HCT116 (cell line): ENCODE results near the gene CELA2A. TPM values are rescaled to one million over a fixed set of nuclear protein-coding genes. Genes with fewer than 3 reads are reported as not detected.

Experiments
- ATAC-seq: fragments of 200-7000 bp; cut with Tn5 transposase; 2 replicates; pipeline ENCODE4 v1.9.1; 2020; ENCODE audit warnings: mild to moderate bottlenecking, moderate library complexity
- BruUV-seq: library from RNA; stranded (reverse); fragments of 400-500 nt; replicated peaks from 2 replicates; lab custom pipeline; 2021; lab: Mats Ljungman, UMichigan
- CTCF ChIA-PET: fragments of 300-600 bp; sonication (Branson Sonifier 250); formaldehyde crosslinking; loops from one replicate; lab custom pipeline; 2021; ENCODE audit warnings: antibody characterized with exemption; lab: Charles Lee
- POLR2A ChIA-PET: fragments of 300-600, 350-600 bp; sonication (Branson Sonifier 250); formaldehyde crosslinking; loops from one replicate; lab custom pipeline; 2021; ENCODE audit warnings: antibody characterized with exemption; lab: Charles Lee
- RAD21 ChIA-PET, 2 experiments: fragments of 300-600 bp; sonication (Branson Sonifier 250); formaldehyde crosslinking; loops; one replicate each; lab custom pipeline; 2023; ENCODE audit warnings: low total read pairs in 2 of 2; ENCODE audit not compliant: uncharacterized antibody in 2 of 2, unreplicated experiment in 2 of 2, low non-redundant PET in 1 of 2; lab: Charles Lee
- DNase-seq: peaks from one replicate; pipeline ENCODE4 v3.0.0-alpha.2; 2010; ENCODE audit warnings: low read depth, low spot score
- H2AFZ ChIP-seq: fragments of 200-600 bp; shearing (Covaris generic), sonication (generic); 2 replicates; pipeline ENCODE4 v1.6.1; 2017; ENCODE audit warnings: low read depth, mixed run types, mixed read lengths, antibody characterized with exemption, low read length; ENCODE audit not compliant: poor library complexity, severe bottlenecking
- H3K27ac ChIP-seq: 2 replicates; pipeline ENCODE4 v1.5.1; 2012; ENCODE audit warnings: low read depth, low read length
- H3K27me3 ChIP-seq: fragments of 200-600 bp; sonication (generic); 2 replicates; pipeline ENCODE4 v1.6.1; 2016; ENCODE audit warnings: mixed run types, low read length, mixed read lengths; ENCODE audit not compliant: insufficient read depth
- H3K36me3 ChIP-seq, 2 experiments: fragments of 200-500 bp in 1 of 2; fragments of 200-600 bp in 1 of 2; sonication (Bioruptor generic) in 1 of 2; sonication (generic) in 1 of 2; 2 replicates each; pipeline versions ENCODE4 v1.5.1 to v1.6.1; 2014 to 2016; ENCODE audit warnings: low read length in 2 of 2, inconsistent platforms in 1 of 2, mixed read lengths in 1 of 2, mixed run types in 1 of 2; ENCODE audit not compliant: insufficient read depth in 2 of 2, control insufficient read depth in 1 of 2
- H3K4me1 ChIP-seq, 2 experiments: fragments of 200-600 bp in 1 of 2; sonication (generic) in 1 of 2; 2 replicates each; pipeline versions ENCODE4 v1.5.1 to v1.6.1; 2012 to 2017; ENCODE audit warnings: low read length in 2 of 2, inconsistent platforms in 1 of 2, mild to moderate bottlenecking in 1 of 2, mixed read lengths in 1 of 2, mixed run types in 1 of 2, moderate library complexity in 1 of 2; ENCODE audit not compliant: insufficient read depth in 2 of 2, control insufficient read depth in 1 of 2
- H3K4me2 ChIP-seq: fragments of 200-600 bp; sonication (generic); 2 replicates; pipeline ENCODE4 v1.6.1; 2017; ENCODE audit warnings: mixed run types, low read length, mixed read lengths
- H3K4me3 ChIP-seq, 2 experiments: fragments of 200-600 bp in 1 of 2; sonication (generic) in 1 of 2; replicated peaks in 1 of 2; 2 replicates each; pipeline ENCODE4 v1.5.1; 2011 to 2016; ENCODE audit warnings: low read length in 2 of 2, control low read depth in 1 of 2, low read depth in 1 of 2, mild to moderate bottlenecking in 1 of 2, mixed read lengths in 1 of 2, mixed run types in 1 of 2
- H3K79me2 ChIP-seq: fragments of 200-600 bp; sonication (generic); 2 replicates; pipeline ENCODE4 v1.6.1; 2017; ENCODE audit warnings: mild to moderate bottlenecking, mixed run types, low read length, moderate library complexity, mixed read lengths; ENCODE audit not compliant: insufficient read depth
- H3K9ac ChIP-seq: fragments of 200-600 bp; sonication (generic); 2 replicates; pipeline ENCODE4 v1.6.1; 2016; ENCODE audit warnings: low read length, mixed read lengths
- H3K9me2 ChIP-seq: fragments of 200-600 bp; sonication (generic), shearing (Covaris generic); 2 replicates; pipeline ENCODE4 v1.6.1; 2017; ENCODE audit warnings: mixed run types, mild to moderate bottlenecking, moderate library complexity; ENCODE audit not compliant: insufficient read depth
- H3K9me3 ChIP-seq, 2 experiments: fragments of 200-500 bp in 1 of 2; fragments of 200-600 bp in 1 of 2; sonication (Bioruptor generic) in 1 of 2; sonication (generic) in 1 of 2; 2 replicates each; pipeline ENCODE4 v1.6.1; 2014 to 2017; ENCODE audit warnings: low read length in 2 of 2, mixed read lengths in 2 of 2, inconsistent platforms in 1 of 2, low read depth in 1 of 2, mild to moderate bottlenecking in 1 of 2, mixed run types in 1 of 2, moderate library complexity in 1 of 2; ENCODE audit not compliant: control insufficient read depth in 1 of 2, insufficient read depth in 1 of 2
- H4K20me1 ChIP-seq: fragments of 200-600 bp; sonication (generic), shearing (Covaris generic); 2 replicates; pipeline ENCODE4 v1.6.1; 2017; ENCODE audit warnings: mixed run types, mild to moderate bottlenecking, moderate library complexity; ENCODE audit not compliant: insufficient read depth
- ATF3 ChIP-seq: IDR thresholded peaks from 2 replicates; pipeline ENCODE4 v1.6.1; 2012
- EZH2phosphoT487 ChIP-seq: fragments of 200-600 bp; IDR thresholded peaks from 2 replicates; pipeline ENCODE4 v1.6.1; 2018; ENCODE audit warnings: antibody characterized with exemption, borderline replicate concordance
- FOSL1 ChIP-seq: IDR thresholded peaks from 2 replicates; pipeline ENCODE4 v1.6.1; 2012; ENCODE audit warnings: low read depth
- SIN3A ChIP-seq: IDR thresholded peaks from 2 replicates; pipeline ENCODE4 v1.6.1; 2012; ENCODE audit warnings: low read depth
- SP1 ChIP-seq: IDR thresholded peaks from 2 replicates; pipeline ENCODE4 v1.6.1; 2012; ENCODE audit warnings: low read depth
- ZBTB33 ChIP-seq: IDR thresholded peaks from 2 replicates; pipeline ENCODE4 v1.6.1; 2011; ENCODE audit warnings: mild to moderate bottlenecking, low read length, moderate library complexity; ENCODE audit not compliant: insufficient replicate concordance; ENCODE audit errors: extremely low read depth
- ZNF274 ChIP-seq: fragments of 200-500 bp; sonication (Bioruptor generic); IDR thresholded peaks from 2 replicates; pipeline ENCODE4 v1.6.1; 2014; ENCODE audit warnings: mild to moderate bottlenecking, low read depth, low read length, inconsistent platforms
- intact Hi-C: fragments of 100-400 bp; cut with micrococcal nuclease; formaldehyde crosslinking; loops from 2 replicates; pipeline ENCODE4 v1.10.0; 2022
- total RNA-seq: library from RNA; stranded (reverse); gene quantifications from one replicate; pipeline ENCODE4 v1.2.1, GENCODE V29; 2021; ENCODE audit not compliant: unreplicated experiment
- TF ChIP-seq, protein P1 (sequence below): IDR thresholded peaks from 2 replicates; pipeline ENCODE4 v1.6.1; 2012; ENCODE audit warnings: low read depth

CELA2A gene
- total RNA-seq, 1 experiment from 2014 or later: 1.6 TPM

GRCh38 chr1:15472587-15472986 lies 16.1 kb downstream of the CELA2A start:
- Histone ChIP-seq H3K27me3 (no peaks in the 10 kb centered on the region), H3K9ac (no peak overlapping the region), H3K4me2 (no peak overlapping the region), H3K27ac (no peak overlapping the region), H3K36me3 (no peaks in the 10 kb centered on the region), H3K9me2 (no peaks in the 10 kb centered on the region), H3K4me1 (no peaks in the 10 kb centered on the region), H3K4me3 (no peak overlapping the region), H3K9me3 (no peaks in the 10 kb centered on the region; a peak in 1 of 4 replicates), H2AFZ (no peak overlapping the region), H3K79me2 (no peaks in the 10 kb centered on the region), H4K20me1 (no peaks in the 10 kb centered on the region)
- intact Hi-C loops: no loop called here
- no peak for ATAC-seq
- POLR2A ChIA-PET: no interaction called here
- BruUV-seq: no TSS peak
- TF ChIP-seq FOSL1: no peak
- no peak for TF ChIP-seq SIN3A
- TF ChIP-seq ZNF274: no peak
- no peak for TF ChIP-seq ATF3
- TF ChIP-seq ZBTB33: no peak
- no peak for TF ChIP-seq SP1
- TF ChIP-seq, protein P1, sequence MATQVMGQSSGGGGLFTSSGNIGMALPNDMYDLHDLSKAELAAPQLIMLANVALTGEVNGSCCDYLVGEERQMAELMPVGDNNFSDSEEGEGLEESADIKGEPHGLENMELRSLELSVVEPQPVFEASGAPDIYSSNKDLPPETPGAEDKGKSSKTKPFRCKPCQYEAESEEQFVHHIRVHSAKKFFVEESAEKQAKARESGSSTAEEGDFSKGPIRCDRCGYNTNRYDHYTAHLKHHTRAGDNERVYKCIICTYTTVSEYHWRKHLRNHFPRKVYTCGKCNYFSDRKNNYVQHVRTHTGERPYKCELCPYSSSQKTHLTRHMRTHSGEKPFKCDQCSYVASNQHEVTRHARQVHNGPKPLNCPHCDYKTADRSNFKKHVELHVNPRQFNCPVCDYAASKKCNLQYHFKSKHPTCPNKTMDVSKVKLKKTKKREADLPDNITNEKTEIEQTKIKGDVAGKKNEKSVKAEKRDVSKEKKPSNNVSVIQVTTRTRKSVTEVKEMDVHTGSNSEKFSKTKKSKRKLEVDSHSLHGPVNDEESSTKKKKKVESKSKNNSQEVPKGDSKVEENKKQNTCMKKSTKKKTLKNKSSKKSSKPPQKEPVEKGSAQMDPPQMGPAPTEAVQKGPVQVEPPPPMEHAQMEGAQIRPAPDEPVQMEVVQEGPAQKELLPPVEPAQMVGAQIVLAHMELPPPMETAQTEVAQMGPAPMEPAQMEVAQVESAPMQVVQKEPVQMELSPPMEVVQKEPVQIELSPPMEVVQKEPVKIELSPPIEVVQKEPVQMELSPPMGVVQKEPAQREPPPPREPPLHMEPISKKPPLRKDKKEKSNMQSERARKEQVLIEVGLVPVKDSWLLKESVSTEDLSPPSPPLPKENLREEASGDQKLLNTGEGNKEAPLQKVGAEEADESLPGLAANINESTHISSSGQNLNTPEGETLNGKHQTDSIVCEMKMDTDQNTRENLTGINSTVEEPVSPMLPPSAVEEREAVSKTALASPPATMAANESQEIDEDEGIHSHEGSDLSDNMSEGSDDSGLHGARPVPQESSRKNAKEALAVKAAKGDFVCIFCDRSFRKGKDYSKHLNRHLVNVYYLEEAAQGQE: no peak
- TF ChIP-seq EZH2phosphoT487: no peak
- DNase-seq: no peak
- CTCF ChIA-PET: no interaction called here
- RAD21 ChIA-PET: no interaction called here
